NCI-H128 (cell line): ENCODE results near the gene SUN5.
"Not testable (repeated sequence)": the region's sequence is repeated elsewhere in the genome, so short reads cannot be mapped to it uniquely, and the experiment has no call there.

Source experiments
- DNase-seq: peaks from one replicate; lab custom pipeline; 2025; ENCODE audit not compliant: unreplicated experiment; lab: John Stamatoyannopoulos, UW

The SUN5 gene

GRCh38 chr20:33004141-33004751 is at the start of gene SUN5:
SUN5 (minus strand) TSS chr20:33004433; CDS start chr20:33004340, 93 bp downstream.
- DNase-seq, result no peak

DNA sequence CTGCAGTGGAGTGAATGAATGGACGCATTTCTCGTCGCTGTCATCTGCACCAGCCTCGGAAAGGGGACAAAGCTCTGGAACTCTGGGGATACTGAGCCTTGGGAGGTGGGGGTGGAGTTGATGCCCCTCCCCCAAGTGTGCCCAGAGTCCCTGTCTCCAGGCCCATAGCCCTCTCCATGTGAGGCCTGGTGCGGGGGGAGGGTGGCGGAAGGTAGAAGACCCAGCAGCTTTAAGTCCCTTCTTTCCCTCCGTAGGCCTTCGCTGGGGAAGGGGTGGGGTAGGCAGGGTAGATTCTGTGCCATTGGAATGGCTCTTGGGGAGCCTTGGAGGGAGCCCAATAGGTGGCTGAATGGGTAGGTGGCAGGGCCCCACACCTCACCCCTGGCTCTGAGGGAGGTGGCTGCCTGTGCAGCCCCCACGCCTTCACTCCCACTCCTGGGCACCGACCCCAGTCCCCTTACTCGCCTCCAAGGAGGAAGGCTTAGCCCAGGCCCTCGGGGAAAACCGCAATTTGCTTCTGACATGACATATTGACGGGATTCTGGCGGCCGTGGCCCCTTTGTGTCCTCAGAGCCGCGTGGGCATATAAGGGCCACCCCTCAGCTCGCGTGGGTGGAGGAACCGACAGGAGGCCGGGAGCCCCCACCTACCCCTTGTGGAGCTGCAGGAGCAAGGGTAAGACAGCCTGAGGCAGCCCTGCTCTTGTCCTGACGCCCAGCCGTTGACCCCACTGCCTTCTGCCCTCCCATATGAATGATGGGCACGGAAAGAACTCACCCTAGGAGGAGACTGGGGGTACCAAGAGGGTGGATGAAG is 49.3 kb upstream of the SUN5 start, which contains the start of gene BPIFB3:
TSS of gene BPIFB3 (plus strand) at position 613 of the 816 bp plus-strand sequence. CDS start 1,533 bp downstream, outside the sequence.
- DNase-seq, result no peak

- no peak for DNase-seq
Observed at GRCh38 chr20:33051333-33051732, 47.1 kb upstream of the SUN5 start.

DNA sequence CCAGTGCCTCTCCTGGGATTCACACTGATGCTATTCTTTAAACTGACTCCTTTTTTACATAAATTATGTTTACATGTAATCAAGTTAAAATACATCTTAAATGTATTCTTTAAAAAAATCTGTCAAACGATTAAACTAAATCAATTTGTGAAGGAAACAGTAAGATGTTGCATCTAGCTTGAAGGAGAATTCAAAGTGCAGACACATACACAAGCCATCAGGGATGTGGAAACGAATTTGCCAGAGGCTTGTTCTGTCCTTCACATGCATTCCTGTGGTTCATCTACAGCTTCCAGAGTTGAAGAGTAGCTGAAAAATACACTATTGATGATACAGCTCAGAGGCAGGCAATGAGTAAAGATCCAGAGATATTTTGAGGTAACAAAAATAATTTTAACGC is 42.2 kb upstream of the SUN5 start:
- no peak for DNase-seq

DNA sequence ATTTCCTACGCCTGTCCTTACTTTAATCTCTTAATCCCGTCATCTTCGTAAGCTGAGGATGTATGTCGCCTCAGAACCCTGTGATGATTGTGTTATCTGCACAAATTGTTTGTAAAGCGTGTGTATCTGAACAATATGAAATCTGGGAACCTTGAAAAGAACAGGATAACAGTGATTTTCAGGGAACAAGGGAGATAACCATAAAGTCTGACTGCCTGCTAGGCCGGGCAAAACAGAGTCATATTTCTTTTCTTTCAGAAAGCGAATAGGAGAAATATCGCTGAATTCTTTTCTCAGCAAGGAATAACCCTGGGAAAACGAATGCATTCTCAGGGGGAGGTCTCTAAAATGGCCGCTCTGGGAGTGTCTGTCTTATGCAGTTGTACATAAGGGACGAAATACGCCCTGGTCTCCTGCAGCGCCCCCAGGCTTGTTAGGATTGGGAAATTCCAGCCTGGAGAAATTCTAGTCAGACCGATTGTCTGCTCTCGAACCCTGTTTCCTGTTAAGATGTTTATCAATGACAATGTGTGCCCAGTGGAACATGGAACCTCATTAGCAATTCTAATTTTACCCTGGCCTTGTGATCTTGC is 41.0 kb upstream of the SUN5 start:
- not testable (repeated sequence) for DNase-seq

DNA sequence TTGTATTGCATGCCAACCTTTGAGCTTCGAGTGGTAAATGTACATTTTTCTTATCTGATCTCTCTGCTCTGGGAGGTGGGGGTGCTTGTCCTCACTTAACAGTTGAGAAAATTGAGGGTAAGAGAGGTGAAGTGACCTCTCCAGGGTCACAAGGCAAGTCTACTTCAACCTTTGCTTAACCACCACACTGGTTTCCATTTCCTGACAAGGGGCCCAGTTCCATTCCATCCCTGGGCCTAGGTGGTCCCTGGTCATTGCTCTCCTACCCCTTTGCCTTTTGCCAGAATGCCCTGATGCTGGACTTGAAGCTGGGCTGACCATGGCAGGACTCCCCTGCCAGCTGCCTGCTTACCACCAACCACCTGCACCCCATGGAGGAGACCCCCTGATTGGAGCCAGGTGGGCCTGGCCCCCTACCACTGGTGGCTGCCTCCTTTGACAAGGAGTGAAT is 39.5 kb upstream of the SUN5 start:
- DNase-seq, result no peak

GRCh38 chr20:33042983-33043730 is 38.9 kb upstream of the SUN5 start:
- no peak for DNase-seq

GRCh38 chr20:33042430-33042829 is 38.2 kb upstream of the SUN5 start:
- DNase-seq, result no peak

DNA sequence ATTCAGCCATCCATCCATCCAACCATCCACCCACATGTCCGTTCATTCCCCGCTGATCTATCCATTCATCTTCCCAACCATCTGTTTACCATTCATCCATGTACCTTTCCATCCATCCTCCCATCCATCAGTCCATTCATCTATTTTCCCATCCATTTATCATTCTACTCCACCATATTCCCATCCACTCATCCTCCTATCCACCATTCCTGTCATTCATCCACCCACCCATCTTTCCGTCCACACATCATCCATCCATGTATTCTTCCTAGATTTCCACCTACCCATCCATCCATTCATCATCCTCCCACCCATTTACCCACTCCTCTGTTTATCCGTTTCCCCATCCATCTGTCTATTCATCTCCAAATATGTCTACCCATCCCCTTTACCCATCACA is 34.0 kb upstream of the SUN5 start:
- DNase-seq, result no peak

GRCh38 chr20:33037456-33037855 is 33.2 kb upstream of the SUN5 start:
- DNase-seq, result no peak

DNA sequence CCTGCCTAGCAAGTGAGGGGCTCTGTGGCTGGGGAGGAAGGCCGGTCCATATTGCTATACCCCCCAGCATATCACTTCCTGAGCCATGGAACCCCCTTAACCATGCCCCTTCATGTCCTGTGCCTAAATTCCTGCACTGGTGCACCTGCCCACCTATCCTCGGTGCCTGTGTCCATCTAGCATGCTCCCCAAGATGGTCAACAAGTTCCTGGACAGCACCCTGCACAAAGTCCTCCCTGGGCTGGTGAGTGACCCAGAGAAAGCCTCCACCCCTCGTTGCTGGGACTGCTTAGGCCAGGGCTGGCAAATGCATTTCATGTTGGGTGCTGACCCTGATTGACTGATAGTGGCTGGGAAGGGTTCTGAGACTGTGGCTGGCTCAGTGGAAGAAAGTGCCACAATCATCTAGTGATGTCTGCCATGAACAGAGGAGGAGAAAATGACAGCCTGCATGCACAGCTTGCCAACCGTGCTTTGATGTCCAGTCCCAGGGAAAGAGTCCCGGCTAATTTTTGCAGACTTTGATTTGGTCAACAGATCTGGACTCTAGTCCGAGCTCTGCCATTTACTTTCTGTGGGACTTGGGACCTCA is 30.8 kb upstream of the SUN5 start:
- DNase-seq, result no peak

- DNase-seq, result no peak
Observed at GRCh38 chr20:33034115-33034514, 29.9 kb upstream of the SUN5 start.

GRCh38 chr20:33033381-33033780 is 29.1 kb upstream of the SUN5 start:
- no peak for DNase-seq

DNA sequence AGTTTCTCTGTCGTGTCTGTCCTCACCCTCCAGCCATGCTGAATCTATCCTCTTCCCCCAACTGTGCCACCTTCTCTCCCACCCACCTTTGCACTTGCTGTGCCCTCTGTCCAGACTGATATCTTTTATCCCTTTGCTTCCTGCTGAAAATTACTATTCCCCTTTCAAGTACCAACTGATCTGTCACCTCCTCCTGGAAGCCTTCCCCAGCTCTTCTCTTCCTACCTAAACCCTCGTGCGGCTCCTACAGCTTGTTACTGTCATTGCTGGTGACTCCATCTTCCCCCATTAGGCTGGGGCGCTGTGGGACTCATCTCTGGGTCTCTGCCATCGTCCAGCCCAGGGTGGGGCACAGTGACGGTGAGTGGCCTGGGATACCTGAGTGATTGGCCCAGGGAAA is 28.3 kb upstream of the SUN5 start:
- DNase-seq, result no peak

DNA sequence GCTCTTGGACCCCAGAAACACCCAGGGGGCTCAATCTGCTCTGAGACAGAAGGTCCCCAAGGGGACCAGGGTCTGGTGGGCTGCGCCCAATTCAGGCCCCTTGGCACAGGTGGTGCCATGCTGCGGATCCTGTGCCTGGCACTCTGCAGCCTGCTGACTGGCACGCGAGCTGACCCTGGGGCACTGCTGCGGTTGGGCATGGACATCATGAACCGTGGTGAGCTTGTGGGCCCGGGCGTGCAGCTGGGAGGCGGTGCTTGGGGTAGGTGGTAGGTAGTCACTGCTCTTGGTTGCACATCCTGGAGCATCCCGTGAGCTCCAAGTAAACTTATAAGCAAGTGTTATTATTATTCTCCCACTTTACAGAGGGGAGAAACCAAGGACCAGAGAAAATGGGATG is 27.3 kb upstream of the SUN5 start, which contains the start of gene BPIFB6:
TSS of gene BPIFB6 (plus strand) at position 118 of the 400 bp plus-strand sequence. CDS start at position 118, 0 bp downstream.
- no peak for DNase-seq

- DNase-seq, result no peak
Observed at GRCh38 chr20:33030569-33030968, 26.3 kb upstream of the SUN5 start.

- no peak for DNase-seq
Observed at GRCh38 chr20:33030076-33030475, 25.8 kb upstream of the SUN5 start.

DNA sequence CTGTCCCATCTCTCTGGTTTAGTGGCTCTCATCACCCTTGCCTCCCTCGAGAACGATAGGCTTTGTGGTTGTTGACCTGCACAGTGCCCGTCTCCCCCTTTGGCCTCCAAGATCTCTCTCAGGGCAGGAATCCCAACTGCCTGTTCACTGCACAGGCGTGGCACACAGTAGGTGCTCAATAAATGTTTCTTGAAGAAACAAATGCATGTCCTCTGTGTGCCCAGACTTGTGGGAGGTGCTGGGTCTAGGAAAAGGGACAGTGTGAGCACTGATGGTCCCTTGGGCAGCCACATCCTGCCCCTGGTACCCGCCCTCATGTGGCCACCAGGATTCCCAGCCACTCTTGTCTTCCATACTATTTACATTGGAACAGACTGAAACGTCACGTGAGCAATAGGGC is 24.6 kb upstream of the SUN5 start:
- DNase-seq, result no peak

GRCh38 chr20:33027769-33028751 is 23.8 kb upstream of the SUN5 start:
- no peak for DNase-seq
